A673 (cell line): ENCODE data around the gene PRDM12. TPM values are rescaled to one million over a fixed set of nuclear protein-coding genes. Genes with fewer than 3 reads are reported as not detected.

Experiments used
- BruUV-seq: library from RNA; stranded (reverse); fragments of 400-500 nt; replicated peaks from 2 replicates; lab custom pipeline; 2021; lab: Mats Ljungman, UMichigan
- CTCF ChIA-PET: fragments of 300-600 bp; sonication (Branson Sonifier 250); formaldehyde crosslinking; loops from one replicate; lab custom pipeline; 2022; ENCODE audit warnings: antibody characterized with exemption; lab: Charles Lee
- POLR2A ChIA-PET: fragments of 300-600 bp; sonication (Branson Sonifier 250); formaldehyde crosslinking; loops from one replicate; lab custom pipeline; 2022; ENCODE audit warnings: antibody characterized with exemption; ENCODE audit not compliant: low non-redundant PET; lab: Charles Lee
- DNase-seq: peaks from one replicate; pipeline ENCODE4 v3.0.0-alpha.2; 2015; ENCODE audit warnings: low spot score
- H3K27ac ChIP-seq: fragments of 200-600 bp; sonication (generic); 2 replicates; pipeline ENCODE4 v1.5.1; 2016; ENCODE audit warnings: mixed run types, low read depth, mild to moderate bottlenecking, mixed read lengths, antibody characterized with exemption, low read length; ENCODE audit not compliant: poor library complexity, severe bottlenecking
- H3K27me3 ChIP-seq: fragments of 200-600 bp; sonication (generic); replicated peaks from 2 replicates; pipeline ENCODE4 v1.6.1; 2017; ENCODE audit warnings: mixed run types, low read depth, mild to moderate bottlenecking, mixed read lengths, antibody characterized with exemption, low read length; ENCODE audit not compliant: insufficient read depth, poor library complexity
- H3K36me3 ChIP-seq: fragments of 200-600 bp; sonication (generic); 2 replicates; pipeline ENCODE4 v1.6.1; 2016; ENCODE audit warnings: mixed run types, mild to moderate bottlenecking, mixed read lengths, antibody characterized with exemption, low read length; ENCODE audit not compliant: insufficient read depth, poor library complexity, severe bottlenecking
- H3K4me1 ChIP-seq: fragments of 200-600 bp; sonication (generic); 2 replicates; pipeline ENCODE4 v1.6.1; 2017; ENCODE audit warnings: mixed run types, mild to moderate bottlenecking, mixed read lengths, antibody characterized with exemption, low read length; ENCODE audit not compliant: insufficient read depth, poor library complexity, severe bottlenecking
- H3K4me3 ChIP-seq: fragments of 200-600 bp; sonication (generic); 2 replicates; pipeline ENCODE4 v1.5.1; 2016; ENCODE audit warnings: low read depth, mixed run types, mild to moderate bottlenecking, mixed read lengths, low read length; ENCODE audit not compliant: poor library complexity, severe bottlenecking
- H3K9me3 ChIP-seq: fragments of 200-600 bp; sonication (generic); 2 replicates; pipeline ENCODE4 v1.6.1; 2016; ENCODE audit warnings: mixed run types, low read depth, mild to moderate bottlenecking, mixed read lengths, antibody characterized with exemption, low read length; ENCODE audit not compliant: poor library complexity, severe bottlenecking
- EZH2 ChIP-seq: fragments of 200-600 bp; sonication (generic); IDR thresholded peaks from 2 replicates; pipeline ENCODE4 v1.6.1; 2017; ENCODE audit warnings: borderline replicate concordance, low read depth, mild to moderate bottlenecking, mixed read lengths, antibody characterized with exemption, low read length; ENCODE audit not compliant: poor library complexity, severe bottlenecking
- intact Hi-C: fragments of 100-400 bp; cut with micrococcal nuclease; formaldehyde crosslinking; loops from one replicate; pipeline ENCODE4 v1.10.0; 2022; ENCODE audit not compliant: unreplicated experiment
- total RNA-seq: library from RNA; stranded (reverse); gene quantifications from 2 replicates; pipeline ENCODE4 v1.2.3, GENCODE V29; 2021
- TF ChIP-seq, protein P1 (sequence below): fragments of 300-800, 200-600 bp; sonication (generic); conservative IDR thresholded peaks from 2 replicates; pipeline ENCODE4 v1.5.1; 2017; ENCODE audit warnings: low read depth, mild to moderate bottlenecking, antibody characterized with exemption, low read length, moderate library complexity, mixed read lengths

Gene PRDM12
- total RNA-seq, 1 experiment from 2014 or later, result not detected

GRCh38 chr9:130668659-130669058 is 4.3 kb downstream of the PRDM12 start:
- TF ChIP-seq EZH2, result no peak
- TF ChIP-seq, protein P1, sequence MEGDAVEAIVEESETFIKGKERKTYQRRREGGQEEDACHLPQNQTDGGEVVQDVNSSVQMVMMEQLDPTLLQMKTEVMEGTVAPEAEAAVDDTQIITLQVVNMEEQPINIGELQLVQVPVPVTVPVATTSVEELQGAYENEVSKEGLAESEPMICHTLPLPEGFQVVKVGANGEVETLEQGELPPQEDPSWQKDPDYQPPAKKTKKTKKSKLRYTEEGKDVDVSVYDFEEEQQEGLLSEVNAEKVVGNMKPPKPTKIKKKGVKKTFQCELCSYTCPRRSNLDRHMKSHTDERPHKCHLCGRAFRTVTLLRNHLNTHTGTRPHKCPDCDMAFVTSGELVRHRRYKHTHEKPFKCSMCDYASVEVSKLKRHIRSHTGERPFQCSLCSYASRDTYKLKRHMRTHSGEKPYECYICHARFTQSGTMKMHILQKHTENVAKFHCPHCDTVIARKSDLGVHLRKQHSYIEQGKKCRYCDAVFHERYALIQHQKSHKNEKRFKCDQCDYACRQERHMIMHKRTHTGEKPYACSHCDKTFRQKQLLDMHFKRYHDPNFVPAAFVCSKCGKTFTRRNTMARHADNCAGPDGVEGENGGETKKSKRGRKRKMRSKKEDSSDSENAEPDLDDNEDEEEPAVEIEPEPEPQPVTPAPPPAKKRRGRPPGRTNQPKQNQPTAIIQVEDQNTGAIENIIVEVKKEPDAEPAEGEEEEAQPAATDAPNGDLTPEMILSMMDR, result no peak
- Histone ChIP-seq H3K4me3 (no peak overlapping the region), H3K36me3 (no peaks in the 10 kb centered on the region), H3K9me3 (no peaks in the 10 kb centered on the region), H3K4me1 (peaks cover 17% of the 10 kb centered on the region), H3K27me3 (peaks cover 47% of the 10 kb centered on the region), H3K27ac (no peak overlapping the region)
- intact Hi-C loops, result no loop called here
- no TSS peak for BruUV-seq
- POLR2A ChIA-PET, result no interaction called here
- CTCF ChIA-PET, result no interaction called here
- no peak for DNase-seq

DNA sequence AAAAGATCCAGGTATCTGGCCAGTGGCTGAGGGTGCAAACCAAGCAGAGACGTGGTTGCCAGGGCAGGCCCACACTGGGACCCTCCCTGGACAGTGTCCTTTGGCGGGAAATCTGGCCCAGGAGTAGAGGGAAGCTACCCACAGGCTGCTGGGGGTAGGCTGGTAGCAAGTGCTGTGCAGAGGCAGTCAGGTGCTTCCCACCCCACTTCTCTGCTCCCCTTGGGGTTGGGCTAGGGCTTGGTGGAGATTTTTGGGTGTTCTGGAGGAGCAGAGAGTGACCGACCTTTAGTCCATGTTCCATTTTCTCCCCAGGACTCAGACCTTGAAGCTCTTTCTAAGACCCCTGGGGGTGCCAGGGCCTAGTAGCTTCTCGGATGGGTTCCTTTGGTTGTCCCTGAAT is 5.6 kb downstream of the PRDM12 start:
- TF ChIP-seq, protein P1, result no peak
- TF ChIP-seq EZH2, result no peak
- peaks cover 34% of the 10 kb centered on the region for H3K27me3 ChIP-seq
- ChIA-PET POLR2A (interaction anchor here (0.7 kb wide), 1 partner anchor 934 kb away, joined by 7 read pairs; no protein-coding TSS in a partner anchor), CTCF (no interaction called here)
- intact Hi-C loops, result no loop called here
- no peak for DNase-seq
- no TSS peak for BruUV-seq
- H3K4me1 ChIP-seq, result peaks cover 9% of the 10 kb centered on the region
- no peak overlapping the region for H3K27ac ChIP-seq
- no peaks in the 10 kb centered on the region for H3K9me3 ChIP-seq
- no peak overlapping the region for H3K4me3 ChIP-seq
- no peaks in the 10 kb centered on the region for H3K36me3 ChIP-seq

DNA sequence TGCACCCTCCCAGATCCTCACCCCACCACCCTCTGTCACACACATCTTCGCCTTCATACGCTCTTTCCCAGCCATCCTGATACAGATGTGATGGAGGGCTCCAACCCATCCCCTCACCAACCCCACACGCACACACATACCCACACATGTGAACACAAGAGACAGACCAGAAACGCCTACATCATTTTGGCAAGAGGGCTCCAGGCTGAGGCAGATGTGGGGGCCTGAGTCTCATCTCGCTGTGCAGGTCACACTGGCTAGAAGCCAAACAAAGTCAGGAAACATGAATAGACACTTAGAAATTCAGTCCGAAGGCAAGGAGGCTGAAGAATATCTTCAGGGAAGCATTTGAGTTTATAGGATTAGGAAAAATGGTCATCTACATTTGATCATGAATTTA is 6.2 kb downstream of the PRDM12 start:
- no TSS peak for BruUV-seq
- no peak overlapping the region for H3K27ac ChIP-seq
- intact Hi-C loops, result no loop called here
- no peaks in the 10 kb centered on the region for H3K36me3 ChIP-seq
- H3K9me3 ChIP-seq, result no peaks in the 10 kb centered on the region
- no peak for DNase-seq
- peaks cover 27% of the 10 kb centered on the region for H3K27me3 ChIP-seq
- no peak overlapping the region for H3K4me3 ChIP-seq
- peaks cover 5% of the 10 kb centered on the region for H3K4me1 ChIP-seq
- CTCF ChIA-PET, result no interaction called here
- POLR2A ChIA-PET, result no interaction called here
- TF ChIP-seq, protein P1, result no peak
